Peyer's patch (tissue), 4 donors: ENCODE measurements around the gene MGLL. TPM values are rescaled to one million over a fixed set of nuclear protein-coding genes. Genes with fewer than 3 reads are reported as not detected.

Experiments used
- DNase-seq, 3 donors: peaks; one replicate each; pipeline ENCODE4 v3.0.0-alpha.2; 2017 to 2019
- H3K27ac ChIP-seq, 4 donors: fragments of 200-600 bp; sonication (generic); one replicate each; pipeline ENCODE4 v1.5.1; 2016 to 2019
- H3K27me3 ChIP-seq, 2 donors: fragments of 200-600 bp; sonication (generic); one replicate each; pipeline ENCODE4 v1.5.1; 2019
- H3K36me3 ChIP-seq, 3 donors: fragments of 200-600 bp; sonication (generic); one replicate each; pipeline ENCODE4 v1.5.1; 2016 to 2019
- H3K4me1 ChIP-seq, 4 donors: fragments of 200-600 bp; sonication (generic); one replicate each; pipeline ENCODE4 v1.5.1; 2016 to 2019
- H3K4me3 ChIP-seq, 4 donors: fragments of 200-600 bp; sonication (generic); 1 replicate in 3 of 4; 2 replicates in 1 of 4; pipeline ENCODE4 v1.5.1; 2016 to 2019; ENCODE audit warnings: mild to moderate bottlenecking in 1 of 4
- H3K9me3 ChIP-seq, 4 donors: fragments of 200-600 bp; sonication (generic); one replicate each; pipeline ENCODE4 v1.5.1; 2016 to 2019; ENCODE audit warnings: mild to moderate bottlenecking in 1 of 4
- POLR2A ChIP-seq, 2 donors: fragments of 450-650 bp; IDR thresholded peaks; one replicate each; pipeline ENCODE4 v1.5.1; 2017; ENCODE audit warnings: antibody characterized with exemption in 2 of 2, mild to moderate bottlenecking in 2 of 2, moderate library complexity in 2 of 2
- total RNA-seq, 4 donors: library from RNA; depleted of rRNA; stranded (reverse); fragments of >200 nt; gene quantifications; one replicate each; pipeline ENCODE4 v1.1.0, GENCODE V29; 2016
- TF ChIP-seq, protein P1 (sequence below), 6 experiments: fragments of 450-650 bp in 4 of 6; fragments of 200-600 bp in 2 of 6; sonication (generic) in 1 of 6; IDR thresholded peaks; one replicate each; pipeline ENCODE4 v1.5.1; 2017 to 2019; ENCODE audit warnings: antibody characterized with exemption in 6 of 6, mild to moderate bottlenecking in 3 of 6, moderate library complexity in 1 of 6

Gene MGLL
- total RNA-seq, 4 donors from 2014 or later, result 56.1 to 180 (median 143) TPM

DNA sequence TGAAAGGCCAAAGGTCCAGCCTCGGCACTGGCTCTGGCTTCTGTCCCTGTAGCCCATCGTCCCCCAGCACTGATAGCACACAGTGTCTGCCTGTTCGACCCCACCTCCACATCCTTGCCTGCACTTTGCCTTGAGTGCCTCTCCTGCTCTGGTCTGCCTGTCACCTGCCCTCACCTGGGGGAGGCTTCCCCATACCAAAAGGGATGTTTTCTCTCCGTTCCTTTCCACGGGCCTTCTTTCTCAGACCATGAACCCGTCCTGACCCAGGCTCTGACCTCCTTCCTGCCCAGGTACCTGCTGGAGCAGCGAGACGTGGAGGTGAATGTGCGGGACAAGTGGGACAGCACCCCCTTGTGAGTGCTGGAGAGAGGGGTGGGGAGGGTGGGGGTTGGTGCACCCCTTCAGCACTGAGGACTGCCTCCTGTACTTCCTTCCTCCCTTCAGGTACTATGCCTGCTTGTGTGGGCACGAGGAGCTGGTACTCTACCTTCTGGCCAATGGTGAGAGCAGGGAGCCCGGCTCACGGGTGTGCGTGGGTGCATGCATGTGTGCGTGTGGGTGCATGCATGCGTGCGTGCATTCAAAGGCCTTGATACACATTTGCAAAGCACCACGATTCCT lies 148.1 kb downstream of the MGLL start:
- no peak for TF ChIP-seq POLR2A (IDR thresholded peaks at IDR 0.05)
- TF ChIP-seq, protein P1, sequence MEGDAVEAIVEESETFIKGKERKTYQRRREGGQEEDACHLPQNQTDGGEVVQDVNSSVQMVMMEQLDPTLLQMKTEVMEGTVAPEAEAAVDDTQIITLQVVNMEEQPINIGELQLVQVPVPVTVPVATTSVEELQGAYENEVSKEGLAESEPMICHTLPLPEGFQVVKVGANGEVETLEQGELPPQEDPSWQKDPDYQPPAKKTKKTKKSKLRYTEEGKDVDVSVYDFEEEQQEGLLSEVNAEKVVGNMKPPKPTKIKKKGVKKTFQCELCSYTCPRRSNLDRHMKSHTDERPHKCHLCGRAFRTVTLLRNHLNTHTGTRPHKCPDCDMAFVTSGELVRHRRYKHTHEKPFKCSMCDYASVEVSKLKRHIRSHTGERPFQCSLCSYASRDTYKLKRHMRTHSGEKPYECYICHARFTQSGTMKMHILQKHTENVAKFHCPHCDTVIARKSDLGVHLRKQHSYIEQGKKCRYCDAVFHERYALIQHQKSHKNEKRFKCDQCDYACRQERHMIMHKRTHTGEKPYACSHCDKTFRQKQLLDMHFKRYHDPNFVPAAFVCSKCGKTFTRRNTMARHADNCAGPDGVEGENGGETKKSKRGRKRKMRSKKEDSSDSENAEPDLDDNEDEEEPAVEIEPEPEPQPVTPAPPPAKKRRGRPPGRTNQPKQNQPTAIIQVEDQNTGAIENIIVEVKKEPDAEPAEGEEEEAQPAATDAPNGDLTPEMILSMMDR (IDR thresholded peaks at IDR 0.05), result no peak
- Histone ChIP-seq H3K4me1 (peaks cover 0 to 20% (median 7%) of the 10 kb centered on the region in 4 donors), H3K4me3 (peak overlapping the region in 3 of 4 donors; percentile 92 to 99 (median 98)), H3K9me3 (no peaks in the 10 kb centered on the region), H3K27ac (peak overlapping the region in 1 of 4 donors; percentile 87), H3K27me3 (no peaks in the 10 kb centered on the region), H3K36me3 (peaks cover 0 to 21% (median 0%) of the 10 kb centered on the region in 3 donors)
- DNase-seq, result peak in 2 of 3 donors; percentile 37 to 44

DNA sequence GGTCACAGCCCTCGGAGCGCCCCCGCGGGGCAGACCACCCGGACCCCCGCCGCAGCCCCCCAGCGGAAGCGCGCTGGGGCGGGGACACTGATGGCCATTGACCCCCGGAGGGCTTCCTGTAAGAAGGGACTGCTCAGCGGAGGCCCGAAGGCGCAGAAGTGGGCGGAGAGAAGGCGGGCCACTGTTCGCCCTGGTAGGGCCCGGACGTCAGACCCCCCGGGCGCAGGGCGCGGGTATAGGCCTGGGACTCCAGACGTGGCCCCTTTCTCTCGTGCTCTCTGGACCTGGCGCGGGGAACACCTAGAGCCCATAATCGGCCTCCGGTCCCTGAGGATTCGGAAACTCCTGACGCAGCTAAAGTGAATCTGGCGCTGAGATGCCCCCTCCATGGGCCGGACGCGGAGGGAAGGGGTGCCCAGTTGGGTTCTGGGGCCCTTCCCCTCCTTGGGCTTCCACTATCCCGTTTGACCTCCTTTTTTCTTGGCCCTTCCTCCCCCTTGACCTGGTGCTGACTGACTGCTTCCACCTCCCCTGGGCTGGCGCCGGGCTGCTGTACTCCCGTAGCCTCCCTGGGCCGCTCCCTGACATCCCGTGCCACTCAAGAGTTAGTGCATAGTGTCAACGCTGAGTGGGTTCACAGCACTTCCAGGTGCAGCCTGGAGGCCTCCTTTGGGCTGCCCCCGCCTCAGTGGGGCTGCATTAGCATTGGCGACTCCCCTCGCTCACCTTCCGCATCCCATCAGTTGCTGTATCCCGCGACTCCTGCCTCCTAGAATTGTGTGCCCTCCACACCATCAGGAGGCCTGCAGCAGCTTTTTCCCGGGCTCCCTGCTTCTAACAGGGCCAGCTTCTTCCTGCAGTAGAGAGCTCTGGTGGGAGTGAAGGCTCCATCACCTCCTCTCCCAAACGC lies 148.9 kb downstream of the MGLL start:
- TF ChIP-seq, protein P1 (IDR thresholded peaks at IDR 0.05), result no peak
- TF ChIP-seq POLR2A (IDR thresholded peaks at IDR 0.05), result no peak
- peaks cover 0 to 21% (median 0%) of the 10 kb centered on the region in 3 donors for H3K36me3 ChIP-seq
- H3K27ac ChIP-seq, result peak overlapping the region; percentile 87 to 96 (median 92)
- peak overlapping the region; percentile 89 to 99 (median 95) for H3K4me3 ChIP-seq
- no peaks in the 10 kb centered on the region for H3K27me3 ChIP-seq
- peaks cover 0 to 20% (median 7%) of the 10 kb centered on the region in 4 donors for H3K4me1 ChIP-seq
- H3K9me3 ChIP-seq, result no peaks in the 10 kb centered on the region
- peak; percentile 57 to 80 (median 74) for DNase-seq

DNA sequence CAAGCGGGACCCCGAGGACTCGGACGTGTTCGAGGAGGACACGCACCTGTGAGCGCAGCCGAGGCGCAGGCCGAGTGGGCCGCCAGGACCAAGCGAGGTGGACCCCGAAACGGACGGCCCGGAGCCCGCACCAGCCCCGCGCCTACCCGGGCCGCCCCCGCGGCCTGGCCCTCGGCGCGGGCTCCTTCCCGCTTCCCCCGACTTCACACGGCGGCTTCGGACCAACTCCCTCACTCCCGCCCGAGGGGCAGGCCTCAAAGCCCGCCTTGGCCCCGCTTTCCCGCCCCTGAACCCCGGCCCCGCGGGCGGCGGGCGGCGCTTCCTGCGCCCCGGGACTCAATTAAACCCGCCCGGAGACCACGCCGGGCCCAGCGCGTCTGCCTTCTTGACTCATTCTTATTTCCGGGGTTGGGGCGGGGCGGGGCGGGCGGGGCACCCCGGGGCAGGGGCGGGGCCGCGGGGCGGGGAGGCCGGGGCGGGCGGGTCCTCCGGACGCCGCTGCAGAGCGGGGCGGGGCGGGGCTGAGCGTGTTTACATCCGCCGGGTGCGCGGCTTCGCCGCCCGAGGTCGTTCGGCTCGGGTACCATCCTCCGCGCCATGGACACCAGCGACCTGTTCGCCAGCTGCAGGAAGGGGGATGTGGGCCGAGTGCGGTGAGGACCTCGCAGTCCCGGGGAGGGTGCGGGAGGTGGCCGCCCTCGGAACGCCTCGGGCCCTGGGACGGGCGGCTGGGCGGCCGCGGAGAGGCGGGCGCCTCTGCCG lies 149.7 kb downstream of the MGLL start, which contains the start of gene ABTB1:
Gene ABTB1, plus strand, starts transcription at position 524 of the 762 bp plus-strand sequence. Its CDS starts 74 bp downstream, at position 598.
- Histone ChIP-seq H3K4me3 (peak within 1 kb of the TSS; percentile 89 to 99 (median 95)), H3K36me3 (peaks cover 0 to 17% (median 0%) of the 10 kb centered on the region in 3 donors), H3K9me3 (no peaks in the 10 kb centered on the region), H3K27me3 (no peaks in the 10 kb centered on the region), H3K4me1 (peaks cover 0 to 20% (median 7%) of the 10 kb centered on the region in 4 donors), H3K27ac (peak within 1 kb of the TSS; percentile 87 to 96 (median 92))
- DNase-seq, result peak; percentile 91 to 95 (median 93)
- peak; percentile 79 to 81 for TF ChIP-seq POLR2A (IDR thresholded peaks at IDR 0.05)
- TF ChIP-seq, protein P1 (IDR thresholded peaks at IDR 0.05), result no peak

DNA sequence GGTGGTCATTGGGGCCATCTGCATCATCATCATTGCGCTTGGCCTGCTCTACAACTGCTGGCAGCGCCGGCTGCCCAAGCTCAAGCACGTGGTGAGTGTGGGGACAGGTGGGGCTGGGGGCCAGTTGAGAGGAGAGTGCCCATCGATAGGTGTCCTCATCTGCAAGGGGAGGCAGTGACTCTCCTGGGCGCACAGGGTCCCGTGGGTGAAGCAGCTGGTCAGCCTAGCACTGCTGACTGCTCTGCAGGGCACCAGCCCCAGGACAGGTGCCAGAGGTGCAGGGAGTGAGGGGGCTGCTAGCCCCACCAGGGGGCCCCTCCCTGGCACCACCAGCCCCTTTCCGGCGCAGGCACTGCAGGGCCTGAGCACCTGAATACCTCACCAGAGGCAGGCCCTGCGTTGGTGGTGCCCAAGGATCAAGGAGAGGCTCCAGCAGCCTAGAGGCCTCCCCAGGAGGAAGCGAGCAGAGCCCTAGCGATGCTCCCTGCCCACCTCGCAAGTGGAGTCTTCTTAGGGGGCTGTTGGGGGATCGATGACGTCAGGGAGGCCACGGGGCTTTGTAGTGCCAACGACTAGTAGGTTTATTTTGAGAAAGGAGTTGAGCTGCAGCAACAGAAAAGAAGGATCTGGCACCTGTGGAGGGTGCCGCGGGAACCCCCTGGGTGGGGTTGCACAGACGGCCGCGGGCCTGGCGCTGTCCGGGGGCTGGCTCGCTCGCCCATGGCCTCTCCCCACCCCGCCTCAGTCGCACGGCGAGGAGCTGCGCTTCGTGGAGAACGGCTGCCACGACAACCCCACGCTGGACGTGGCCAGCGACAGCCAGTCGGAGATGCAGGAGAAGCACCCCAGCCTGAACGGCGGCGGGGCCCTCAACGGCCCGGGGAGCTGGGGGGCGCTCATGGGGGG lies 150.5 kb downstream of the MGLL start:
- H3K4me1 ChIP-seq, result peaks cover 0 to 20% (median 7%) of the 10 kb centered on the region in 4 donors
- TF ChIP-seq, protein P1 (IDR thresholded peaks at IDR 0.05), result no peak
- no peak for TF ChIP-seq POLR2A (IDR thresholded peaks at IDR 0.05)
- peak in 2 of 3 donors; percentile 37 to 60 for DNase-seq
- peaks cover 0 to 9% (median 0%) of the 10 kb centered on the region in 3 donors for H3K36me3 ChIP-seq
- peak overlapping the region; percentile 89 to 99 (median 95) for H3K4me3 ChIP-seq
- no peaks in the 10 kb centered on the region for H3K9me3 ChIP-seq
- H3K27ac ChIP-seq, result peak overlapping the region; percentile 87 to 96 (median 92)
- no peaks in the 10 kb centered on the region for H3K27me3 ChIP-seq
